ENCODE data around the gene PHGDH.

Gene PHGDH

GRCh38 chr1:119714583-119714982, 2.8 kb downstream of the PHGDH start:
- peak overlapping the region; percentile 93; the same call in 1 of the 2 replicates for H3K4me3 ChIP-seq (ENCODE audit: low read depth, low read length)
- H3K79me2 ChIP-seq (ENCODE audit: control insufficient read depth, insufficient read depth, low read length, unreplicated experiment) = peaks cover 55% of the 10 kb centered on the region
- no peaks in the 10 kb centered on the region; the same call in 1 of the 2 replicates for H3K27me3 ChIP-seq (ENCODE audit: insufficient read depth, low read length)
- no peaks in the 10 kb centered on the region for H3K36me3 ChIP-seq (ENCODE audit: insufficient read depth, low read length)
- H3K4me1 ChIP-seq (ENCODE audit: control insufficient read depth, insufficient read depth, low read length, unreplicated experiment) = peaks cover 13% of the 10 kb centered on the region
- H2AFZ ChIP-seq (ENCODE audit: low read length, unreplicated experiment) = no peak overlapping the region
- no peak overlapping the region for H3K27ac ChIP-seq (ENCODE audit: low read depth, low read length)

DNA sequence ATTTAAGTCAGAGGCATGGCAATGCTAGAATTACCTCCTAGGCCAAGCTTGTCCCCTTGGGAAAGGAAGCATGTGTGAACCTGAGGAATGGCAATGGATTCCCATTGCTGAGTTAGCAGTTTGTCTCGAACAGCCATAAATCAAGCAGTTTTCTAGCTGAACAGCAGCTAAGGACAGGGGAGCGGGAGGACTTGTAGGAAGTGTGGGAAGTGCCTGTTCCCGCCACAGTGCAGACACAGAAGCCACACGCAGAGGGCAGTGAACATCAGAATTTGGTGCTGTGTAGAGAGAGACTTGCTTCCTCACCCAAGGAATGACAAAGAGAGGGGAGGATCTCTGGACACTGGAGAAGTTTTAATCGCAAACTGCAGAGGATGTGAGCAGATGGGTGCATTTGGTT, 3.8 kb downstream of the PHGDH start:
- no peak overlapping the region for H3K27ac ChIP-seq (ENCODE audit: low read depth, low read length)
- H3K4me1 ChIP-seq (ENCODE audit: control insufficient read depth, insufficient read depth, low read length, unreplicated experiment) = peaks cover 13% of the 10 kb centered on the region

DNA sequence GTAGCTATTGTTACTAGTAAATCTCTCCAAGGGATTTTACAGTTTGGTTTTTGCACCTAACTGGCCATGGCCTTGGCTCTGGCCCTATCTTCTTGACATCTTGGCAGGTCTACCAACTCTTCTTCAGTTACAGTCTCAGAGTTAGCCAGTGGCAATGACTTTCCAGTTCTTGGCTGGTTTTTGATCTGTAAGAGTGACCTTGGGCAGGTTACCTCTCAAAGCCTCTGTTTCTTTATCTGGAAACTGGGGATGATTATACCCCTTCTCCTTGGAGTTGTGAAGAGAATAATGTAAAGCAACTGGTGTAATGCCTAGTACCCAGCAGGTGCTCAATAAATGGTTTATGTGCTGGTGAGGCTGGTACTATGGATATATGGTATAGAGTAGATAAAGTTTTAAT, 6.7 kb downstream of the PHGDH start:
- H3K4me3 ChIP-seq (ENCODE audit: low read depth, low read length) = no peak overlapping the region
- H2AFZ ChIP-seq (ENCODE audit: low read length, unreplicated experiment) = no peak overlapping the region
- H3K79me2 ChIP-seq (ENCODE audit: control insufficient read depth, insufficient read depth, low read length, unreplicated experiment) = peaks cover 54% of the 10 kb centered on the region
- H3K27ac ChIP-seq (ENCODE audit: low read depth, low read length) = no peak overlapping the region
- H3K36me3 ChIP-seq (ENCODE audit: insufficient read depth, low read length) = 0 out of 2 replicates have a peak, but pooled peaks cover 5% of the 10 kb centered on the region
- H3K4me1 ChIP-seq (ENCODE audit: control insufficient read depth, insufficient read depth, low read length, unreplicated experiment) = peaks cover 8% of the 10 kb centered on the region
- H3K27me3 ChIP-seq (ENCODE audit: insufficient read depth, low read length) = no peaks in the 10 kb centered on the region

More for the DNA sequence above, 3.8 kb downstream of the PHGDH start:
- peaks cover 59% of the 10 kb centered on the region for H3K79me2 ChIP-seq (ENCODE audit: control insufficient read depth, insufficient read depth, low read length, unreplicated experiment)
- no peak overlapping the region for H3K4me3 ChIP-seq (ENCODE audit: low read depth, low read length)
- no peaks in the 10 kb centered on the region for H3K36me3 ChIP-seq (ENCODE audit: insufficient read depth, low read length)
- no peak overlapping the region for H2AFZ ChIP-seq (ENCODE audit: low read length, unreplicated experiment)
- H3K27me3 ChIP-seq (ENCODE audit: insufficient read depth, low read length) = no peaks in the 10 kb centered on the region

DNA sequence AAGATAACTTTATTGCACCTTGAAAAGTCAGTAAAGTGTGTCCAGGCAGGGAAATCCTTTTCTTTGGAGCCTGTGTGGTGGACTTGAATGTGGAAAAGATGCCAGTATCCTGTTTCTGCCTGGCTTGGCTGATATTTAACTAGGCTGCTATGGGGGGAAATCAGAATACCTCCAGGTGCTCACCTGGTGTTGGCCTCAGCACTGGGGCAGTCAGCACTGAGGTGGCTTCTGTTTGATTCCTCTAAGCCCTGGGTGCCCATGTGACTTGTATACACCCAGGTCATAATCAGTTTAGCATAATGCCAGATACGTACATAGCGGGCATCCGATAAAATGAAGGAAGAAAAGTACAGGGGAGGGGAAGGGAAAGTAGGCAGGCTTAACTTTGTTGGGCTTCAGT, 7.2 kb downstream of the PHGDH start:
- 0 out of 2 replicates have a peak, but pooled peaks cover 5% of the 10 kb centered on the region for H3K36me3 ChIP-seq (ENCODE audit: insufficient read depth, low read length)
- H3K27me3 ChIP-seq (ENCODE audit: insufficient read depth, low read length) = no peaks in the 10 kb centered on the region

DNA sequence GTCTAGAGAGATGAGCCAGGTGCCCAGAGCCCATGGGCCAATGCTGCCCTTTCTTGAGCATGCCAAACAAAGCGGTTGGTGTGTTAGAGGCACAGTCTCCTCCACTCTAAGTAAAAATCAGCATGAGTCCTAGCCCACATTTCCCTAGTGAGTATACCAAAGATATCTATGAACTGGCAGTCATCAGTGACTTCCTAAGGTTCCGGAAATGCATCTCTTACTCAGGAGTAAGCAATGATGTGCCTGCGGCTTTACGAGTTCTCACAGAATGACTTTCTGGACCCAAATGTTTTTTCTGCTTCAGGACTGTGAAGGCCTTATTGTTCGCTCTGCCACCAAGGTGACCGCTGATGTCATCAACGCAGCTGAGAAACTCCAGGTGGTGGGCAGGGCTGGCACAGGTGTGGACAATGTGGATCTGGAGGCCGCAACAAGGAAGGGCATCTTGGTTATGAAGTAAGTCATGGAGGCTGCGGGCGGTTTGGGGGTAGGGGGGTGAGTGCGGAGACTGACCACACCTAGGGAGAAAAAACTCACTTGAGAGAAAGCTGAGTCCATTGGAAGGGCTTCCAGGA, 9.2 kb downstream of the PHGDH start:
- Histone ChIP-seq H3K36me3 (ENCODE audit: insufficient read depth, low read length) (peaks cover 5% of the 10 kb centered on the region; the same call in 1 of the 2 replicates), H3K79me2 (ENCODE audit: control insufficient read depth, insufficient read depth, low read length, unreplicated experiment) (peaks cover 32% of the 10 kb centered on the region), H3K4me1 (ENCODE audit: control insufficient read depth, insufficient read depth, low read length, unreplicated experiment) (no peaks in the 10 kb centered on the region), H3K4me3 (ENCODE audit: low read depth, low read length) (no peak overlapping the region), H2AFZ (ENCODE audit: low read length, unreplicated experiment) (no peak overlapping the region), H3K27ac (ENCODE audit: low read depth, low read length) (no peak overlapping the region), H3K27me3 (ENCODE audit: insufficient read depth, low read length) (no peaks in the 10 kb centered on the region)

More for the DNA sequence above, 7.2 kb downstream of the PHGDH start:
- peaks cover 2% of the 10 kb centered on the region for H3K4me1 ChIP-seq (ENCODE audit: control insufficient read depth, insufficient read depth, low read length, unreplicated experiment)
- peaks cover 48% of the 10 kb centered on the region for H3K79me2 ChIP-seq (ENCODE audit: control insufficient read depth, insufficient read depth, low read length, unreplicated experiment)
- no peak overlapping the region for H3K27ac ChIP-seq (ENCODE audit: low read depth, low read length)
- no peak overlapping the region for H3K4me3 ChIP-seq (ENCODE audit: low read depth, low read length)
- H2AFZ ChIP-seq (ENCODE audit: low read length, unreplicated experiment) = no peak overlapping the region

DNA sequence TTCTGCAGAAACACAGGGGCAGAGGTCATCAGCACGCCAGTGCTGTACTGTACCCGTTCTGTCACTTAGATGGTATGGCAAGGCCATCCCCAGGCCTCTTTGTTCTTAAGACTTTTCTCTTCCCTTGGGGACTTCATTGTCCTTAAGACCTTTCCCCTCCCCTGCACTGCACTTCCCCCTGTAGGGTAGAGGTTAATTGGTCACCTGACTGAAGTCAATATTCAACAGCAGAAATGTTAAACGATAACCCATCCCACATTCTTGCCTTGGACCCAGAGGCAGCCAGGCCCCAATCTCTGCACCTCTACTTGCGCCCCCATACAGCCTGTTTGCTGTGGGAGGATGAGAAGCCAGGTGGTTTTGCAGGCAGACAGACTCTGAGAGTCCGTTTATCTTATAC, 10.2 kb downstream of the PHGDH start:
- Histone ChIP-seq H3K27me3 (ENCODE audit: insufficient read depth, low read length) (no peaks in the 10 kb centered on the region), H3K79me2 (ENCODE audit: control insufficient read depth, insufficient read depth, low read length, unreplicated experiment) (peaks cover 24% of the 10 kb centered on the region), H2AFZ (ENCODE audit: low read length, unreplicated experiment) (no peak overlapping the region), H3K4me3 (ENCODE audit: low read depth, low read length) (no peak overlapping the region), H3K4me1 (ENCODE audit: control insufficient read depth, insufficient read depth, low read length, unreplicated experiment) (no peaks in the 10 kb centered on the region), H3K27ac (ENCODE audit: low read depth, low read length) (no peak overlapping the region), H3K36me3 (ENCODE audit: insufficient read depth, low read length) (peaks cover 5% of the 10 kb centered on the region; the same call in 1 of the 2 replicates)

- Histone ChIP-seq H2AFZ (ENCODE audit: low read length, unreplicated experiment) (no peak overlapping the region), H3K4me3 (ENCODE audit: low read depth, low read length) (no peak overlapping the region), H3K4me1 (ENCODE audit: control insufficient read depth, insufficient read depth, low read length, unreplicated experiment) (no peaks in the 10 kb centered on the region), H3K27ac (ENCODE audit: low read depth, low read length) (no peak overlapping the region), H3K36me3 (ENCODE audit: insufficient read depth, low read length) (peaks cover 5% of the 10 kb centered on the region; the same call in 1 of the 2 replicates), H3K27me3 (ENCODE audit: insufficient read depth, low read length) (no peaks in the 10 kb centered on the region), H3K79me2 (ENCODE audit: control insufficient read depth, insufficient read depth, low read length, unreplicated experiment) (peaks cover 3% of the 10 kb centered on the region)
Measured at GRCh38 chr1:119724611-119725218, 13.0 kb downstream of the PHGDH start.

- H3K27me3 ChIP-seq (ENCODE audit: insufficient read depth, low read length) = no peaks in the 10 kb centered on the region
- no peak overlapping the region for H3K27ac ChIP-seq (ENCODE audit: low read depth, low read length)
- H2AFZ ChIP-seq (ENCODE audit: low read length, unreplicated experiment) = no peak overlapping the region
- no peaks in the 10 kb centered on the region for H3K79me2 ChIP-seq (ENCODE audit: control insufficient read depth, insufficient read depth, low read length, unreplicated experiment)
- no peaks in the 10 kb centered on the region for H3K4me1 ChIP-seq (ENCODE audit: control insufficient read depth, insufficient read depth, low read length, unreplicated experiment)
- peaks cover 5% of the 10 kb centered on the region; the same call in 1 of the 2 replicates for H3K36me3 ChIP-seq (ENCODE audit: insufficient read depth, low read length)
- H3K4me3 ChIP-seq (ENCODE audit: low read depth, low read length) = no peak overlapping the region
Measured at GRCh38 chr1:119725626-119726025, 13.9 kb downstream of the PHGDH start.

- Histone ChIP-seq H3K79me2 (ENCODE audit: control insufficient read depth, insufficient read depth, low read length, unreplicated experiment) (no peaks in the 10 kb centered on the region), H3K27me3 (ENCODE audit: insufficient read depth, low read length) (no peaks in the 10 kb centered on the region), H2AFZ (ENCODE audit: low read length, unreplicated experiment) (no peak overlapping the region), H3K4me1 (ENCODE audit: control insufficient read depth, insufficient read depth, low read length, unreplicated experiment) (no peaks in the 10 kb centered on the region), H3K27ac (ENCODE audit: low read depth, low read length) (no peak overlapping the region), H3K36me3 (ENCODE audit: insufficient read depth, low read length) (no peaks in the 10 kb centered on the region; the same call in 1 of the 2 replicates), H3K4me3 (ENCODE audit: low read depth, low read length) (no peak overlapping the region)
Measured at GRCh38 chr1:119727991-119728390, 16.3 kb downstream of the PHGDH start.

DNA sequence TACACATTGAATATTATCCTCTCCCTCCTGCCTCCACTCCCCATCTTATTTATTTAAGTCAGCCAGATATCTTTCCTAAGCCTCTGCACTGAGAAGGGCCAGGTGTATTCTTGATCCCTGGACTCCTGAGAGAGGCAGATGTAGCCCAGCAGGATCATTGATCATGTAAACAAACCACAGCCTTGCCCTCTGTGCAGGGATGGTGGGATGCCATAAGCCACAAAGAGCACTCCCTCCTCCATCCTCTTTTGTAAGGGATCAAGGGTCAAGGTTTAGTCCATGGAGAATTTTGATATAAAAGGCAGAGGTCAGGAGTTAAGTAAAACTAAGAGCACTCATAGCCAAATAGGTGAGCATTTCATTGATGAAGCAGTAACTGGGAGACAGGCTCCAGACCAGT, 17.3 kb downstream of the PHGDH start:
- no peaks in the 10 kb centered on the region for H3K79me2 ChIP-seq (ENCODE audit: control insufficient read depth, insufficient read depth, low read length, unreplicated experiment)
- no peaks in the 10 kb centered on the region; the same call in 1 of the 2 replicates for H3K36me3 ChIP-seq (ENCODE audit: insufficient read depth, low read length)

DNA sequence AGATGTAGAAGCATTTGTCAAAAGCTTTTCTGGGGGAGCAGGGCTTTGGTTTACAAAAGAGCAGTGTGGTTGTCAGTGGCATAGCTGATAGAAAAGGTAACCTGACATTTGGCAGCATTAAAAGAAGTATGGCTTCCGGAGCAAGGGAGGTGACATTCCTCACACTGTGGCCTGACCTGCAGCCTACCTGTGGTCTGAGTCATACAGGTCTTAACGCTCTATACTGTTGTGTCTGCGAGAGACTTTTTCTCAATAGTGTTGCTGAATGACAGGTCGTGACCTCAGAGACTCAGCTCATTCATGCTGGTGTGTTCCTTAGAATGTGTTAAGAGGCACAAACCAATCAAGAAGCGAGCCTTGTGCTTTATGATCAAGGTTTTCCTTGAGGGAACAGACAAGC, 19.3 kb downstream of the PHGDH start:
- Histone ChIP-seq H3K4me1 (ENCODE audit: control insufficient read depth, insufficient read depth, low read length, unreplicated experiment) (no peaks in the 10 kb centered on the region), H3K36me3 (ENCODE audit: insufficient read depth, low read length) (no peaks in the 10 kb centered on the region; the same call in 1 of the 2 replicates), H3K27ac (ENCODE audit: low read depth, low read length) (no peak overlapping the region), H3K4me3 (ENCODE audit: low read depth, low read length) (no peak overlapping the region), H2AFZ (ENCODE audit: low read length, unreplicated experiment) (no peak overlapping the region), H3K27me3 (ENCODE audit: insufficient read depth, low read length) (no peaks in the 10 kb centered on the region), H3K79me2 (ENCODE audit: control insufficient read depth, insufficient read depth, low read length, unreplicated experiment) (no peaks in the 10 kb centered on the region)

More for the DNA sequence above, 17.3 kb downstream of the PHGDH start:
- no peak overlapping the region for H3K4me3 ChIP-seq (ENCODE audit: low read depth, low read length)
- H3K27me3 ChIP-seq (ENCODE audit: insufficient read depth, low read length) = no peaks in the 10 kb centered on the region
- H3K4me1 ChIP-seq (ENCODE audit: control insufficient read depth, insufficient read depth, low read length, unreplicated experiment) = no peaks in the 10 kb centered on the region
- no peak overlapping the region for H2AFZ ChIP-seq (ENCODE audit: low read length, unreplicated experiment)
- no peak overlapping the region for H3K27ac ChIP-seq (ENCODE audit: low read depth, low read length)
